Ascending aorta (tissue), 2 donors: Measurements from ENCODE around the gene CDKN2B. TPM values are rescaled to one million over a fixed set of nuclear protein-coding genes. Genes with fewer than 3 reads are reported as not detected.

Source experiments
- DNase-seq, 2 donors: peaks; one replicate each; pipeline ENCODE4 v3.0.0-alpha.2; 2019; ENCODE audit warnings: low spot score in 2 of 2
- H3K27ac ChIP-seq, 2 donors: fragments of 200-600 bp; sonication (generic); one replicate each; pipeline ENCODE4 v1.5.1; 2016 to 2017; ENCODE audit warnings: mild to moderate bottlenecking in 1 of 2
- H3K27me3 ChIP-seq: fragments of 200-600 bp; sonication (generic); one replicate; pipeline ENCODE4 v1.5.1; 2017
- H3K36me3 ChIP-seq, 2 donors: fragments of 200-600 bp; sonication (generic); one replicate each; pipeline ENCODE4 v1.5.1; 2016
- H3K4me1 ChIP-seq, 2 donors: fragments of 200-600 bp; sonication (generic); one replicate each; pipeline ENCODE4 v1.5.1; 2016 to 2017; ENCODE audit warnings: mild to moderate bottlenecking in 1 of 2
- H3K4me3 ChIP-seq, 2 donors: fragments of 200-600 bp; sonication (generic); one replicate each; pipeline ENCODE4 v1.5.1; 2016 to 2017; ENCODE audit warnings: mild to moderate bottlenecking in 1 of 2
- H3K9me3 ChIP-seq, 2 donors: fragments of 200-600 bp; sonication (generic); one replicate each; pipeline ENCODE4 v1.5.1; 2016
- CTCF ChIP-seq, 3 experiments: fragments of 200-600 bp in 2 of 3; fragments of 450-650 bp in 1 of 3; sonication (generic) in 2 of 3; IDR thresholded peaks; one replicate each; pipeline ENCODE4 v1.5.1; 2016 to 2019; ENCODE audit warnings: antibody characterized with exemption in 3 of 3, mild to moderate bottlenecking in 1 of 3, moderate library complexity in 1 of 3
- intact Hi-C: fragments of 100-400 bp; cut with DNase I; formaldehyde crosslinking; loops from one replicate; pipeline ENCODE4 v1.15.1; 2023
- total RNA-seq: library from RNA; depleted of rRNA; stranded (reverse); fragments of >200 nt; gene quantifications from one replicate; pipeline ENCODE4 v1.1.0, GENCODE V29; 2016

Gene CDKN2B
- total RNA-seq, 1 donor from 2014 or later = 11.4 TPM

GRCh38 chr9:22046243-22046885 is 37.3 kb upstream of the CDKN2B start:
- H3K4me1 ChIP-seq = no peaks in the 10 kb centered on the region
- no peaks in the 10 kb centered on the region for H3K9me3 ChIP-seq
- no peaks in the 10 kb centered on the region for H3K27me3 ChIP-seq
- intact Hi-C loops = no loop called here
- no peak for DNase-seq
- H3K27ac ChIP-seq = no peak overlapping the region
- no peak for TF ChIP-seq CTCF (IDR thresholded peaks at IDR 0.05)
- no peak overlapping the region for H3K4me3 ChIP-seq
- no peaks in the 10 kb centered on the region for H3K36me3 ChIP-seq

- no peaks in the 10 kb centered on the region for H3K4me1 ChIP-seq
- TF ChIP-seq CTCF (IDR thresholded peaks at IDR 0.05) = no peak
- DNase-seq = no peak
- H3K36me3 ChIP-seq = no peaks in the 10 kb centered on the region
- no peak overlapping the region for H3K4me3 ChIP-seq
- H3K9me3 ChIP-seq = no peaks in the 10 kb centered on the region
- intact Hi-C loops = no loop called here
- no peak overlapping the region for H3K27ac ChIP-seq
- no peaks in the 10 kb centered on the region for H3K27me3 ChIP-seq
These were observed 36.3 kb upstream of the CDKN2B start for GRCh38 chr9:22045423-22045822.

DNA sequence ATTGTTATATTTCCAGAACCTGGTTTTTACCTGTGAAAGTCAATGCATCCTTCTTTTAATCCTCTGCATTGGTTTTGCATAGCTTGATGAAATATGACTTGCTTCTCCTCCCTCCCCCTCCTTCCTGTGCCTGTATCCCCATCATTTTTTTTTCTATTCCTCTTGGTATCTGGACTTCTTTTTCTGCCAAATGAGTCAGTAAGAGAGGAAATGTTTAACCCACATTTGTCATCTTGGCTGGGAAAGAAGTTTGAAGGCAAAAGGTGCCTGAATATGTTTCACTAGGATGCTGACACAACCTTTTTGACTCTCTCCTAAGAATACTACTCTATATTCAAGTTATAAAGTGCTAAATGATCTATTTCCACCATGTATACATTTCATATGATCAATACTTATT is 35.5 kb upstream of the CDKN2B start:
- no peak for TF ChIP-seq CTCF (IDR thresholded peaks at IDR 0.05)
- H3K27ac ChIP-seq = no peak overlapping the region

DNA sequence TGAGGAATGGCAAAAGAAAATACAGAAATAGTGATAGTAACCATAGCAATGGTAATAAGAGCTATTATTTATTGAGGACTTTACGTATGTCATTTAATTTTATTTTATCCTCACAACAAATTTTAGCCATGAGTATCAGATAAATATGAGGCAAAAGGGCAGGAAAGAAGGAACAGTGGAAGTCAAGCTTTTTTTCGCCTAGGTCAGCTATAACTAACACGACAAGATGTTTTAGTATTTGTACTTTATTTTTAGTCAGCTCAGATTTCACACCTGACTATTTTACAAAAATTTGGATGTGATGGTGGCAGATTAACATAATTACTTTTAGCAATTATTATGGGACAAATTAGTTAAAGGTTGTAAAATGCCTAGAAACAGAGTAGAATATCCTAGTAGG is 34.8 kb upstream of the CDKN2B start:
- Histone ChIP-seq H3K4me1 (no peaks in the 10 kb centered on the region), H3K27me3 (no peaks in the 10 kb centered on the region), H3K9me3 (no peaks in the 10 kb centered on the region), H3K27ac (no peak overlapping the region), H3K36me3 (no peaks in the 10 kb centered on the region), H3K4me3 (no peak overlapping the region)
- DNase-seq = no peak
- TF ChIP-seq CTCF (IDR thresholded peaks at IDR 0.05) = no peak
- intact Hi-C loops = no loop called here

More for the DNA sequence above, 35.5 kb upstream of the CDKN2B start:
- no peak overlapping the region for H3K4me3 ChIP-seq
- no peaks in the 10 kb centered on the region for H3K4me1 ChIP-seq
- H3K27me3 ChIP-seq = no peaks in the 10 kb centered on the region
- DNase-seq = no peak
- H3K36me3 ChIP-seq = no peaks in the 10 kb centered on the region
- no peaks in the 10 kb centered on the region for H3K9me3 ChIP-seq
- intact Hi-C loops = no loop called here

DNA sequence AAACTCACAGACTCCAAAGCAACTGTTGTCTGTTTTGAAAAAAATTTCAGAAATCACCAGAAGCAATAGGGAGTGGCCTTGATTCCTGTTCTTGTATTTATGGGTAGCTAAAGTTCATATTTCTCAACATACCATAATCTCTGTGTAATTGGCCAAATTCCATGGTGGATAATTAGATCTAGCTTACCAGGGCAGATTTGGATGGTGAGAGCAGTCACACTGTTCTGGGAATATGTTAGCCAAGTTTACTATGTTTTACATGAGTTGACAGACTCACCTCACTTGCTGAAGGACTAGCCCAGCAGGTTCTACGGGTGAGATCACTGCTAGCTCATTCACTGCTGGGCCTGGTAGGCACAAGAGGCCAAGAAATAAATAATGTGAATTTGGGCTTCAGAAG is 32.7 kb upstream of the CDKN2B start:
- H3K4me3 ChIP-seq = no peak overlapping the region
- TF ChIP-seq CTCF (IDR thresholded peaks at IDR 0.05) = no peak
- no peak overlapping the region for H3K27ac ChIP-seq
- no peaks in the 10 kb centered on the region for H3K4me1 ChIP-seq
- no peaks in the 10 kb centered on the region for H3K27me3 ChIP-seq
- H3K36me3 ChIP-seq = no peaks in the 10 kb centered on the region
- intact Hi-C loops = no loop called here
- H3K9me3 ChIP-seq = no peaks in the 10 kb centered on the region
- no peak for DNase-seq

- intact Hi-C loops = no loop called here
- Histone ChIP-seq H3K36me3 (no peaks in the 10 kb centered on the region), H3K27me3 (no peaks in the 10 kb centered on the region), H3K9me3 (no peaks in the 10 kb centered on the region), H3K4me1 (no peaks in the 10 kb centered on the region), H3K4me3 (no peak overlapping the region), H3K27ac (no peak overlapping the region)
- no peak for DNase-seq
- no peak for TF ChIP-seq CTCF (IDR thresholded peaks at IDR 0.05)
These were observed 32.2 kb upstream of the CDKN2B start for GRCh38 chr9:22041344-22041743.
